Adipocyte (in vitro differentiated cells): ENCODE measurements around the gene IL1R2.

ENCODE experiments used
- DNase-seq: peaks from one replicate; pipeline ENCODE4 v3.0.0-alpha.2; 2015; ENCODE audit warnings: low read depth
- H3K27me3 ChIP-seq: replicated peaks from 2 replicates; pipeline ENCODE4 v1.7.0; 2013; ENCODE audit warnings: mild to moderate bottlenecking, low read length, moderate library complexity; ENCODE audit not compliant: control insufficient read depth, insufficient read depth
- H3K36me3 ChIP-seq: 2 replicates; pipeline ENCODE4 v1.7.0; 2013; ENCODE audit warnings: low read length, mild to moderate bottlenecking, moderate library complexity; ENCODE audit not compliant: control insufficient read depth, insufficient read depth, severe bottlenecking
- H3K4me1 ChIP-seq: 2 replicates; pipeline ENCODE4 v1.7.0; 2013; ENCODE audit warnings: mild to moderate bottlenecking, low read length, moderate library complexity; ENCODE audit not compliant: control insufficient read depth, insufficient read depth
- H3K4me3 ChIP-seq: 2 replicates; pipeline ENCODE4 v1.7.0; 2013; ENCODE audit warnings: mild to moderate bottlenecking, low read length, moderate library complexity
- H3K9ac ChIP-seq: 2 replicates; pipeline ENCODE4 v1.7.0; 2013; ENCODE audit warnings: mild to moderate bottlenecking, low read length, moderate library complexity
- H3K9me3 ChIP-seq: 2 replicates; pipeline ENCODE4 v1.7.0; 2013; ENCODE audit warnings: mild to moderate bottlenecking, low read length, moderate library complexity; ENCODE audit not compliant: control insufficient read depth

Gene IL1R2

GRCh38 chr2:102010902-102011301 lies 19.1 kb downstream of the IL1R2 start:
- no peaks in the 10 kb centered on the region for H3K36me3 ChIP-seq
- H3K27me3 ChIP-seq, result no peaks in the 10 kb centered on the region
- no peak overlapping the region for H3K4me3 ChIP-seq
- no peak overlapping the region for H3K9ac ChIP-seq
- peaks cover 18% of the 10 kb centered on the region for H3K4me1 ChIP-seq
- DNase-seq, result no peak
- peaks cover 6% of the 10 kb centered on the region for H3K9me3 ChIP-seq

- H3K4me3 ChIP-seq, result no peak overlapping the region
- H3K9ac ChIP-seq, result no peak overlapping the region
- H3K9me3 ChIP-seq, result peaks cover 6% of the 10 kb centered on the region
- no peak for DNase-seq
- H3K4me1 ChIP-seq, result peaks cover 12% of the 10 kb centered on the region
- no peaks in the 10 kb centered on the region for H3K36me3 ChIP-seq
- H3K27me3 ChIP-seq, result no peaks in the 10 kb centered on the region
Measured at GRCh38 chr2:102012061-102012614, 20.4 kb downstream of the IL1R2 start.

- Histone ChIP-seq H3K9ac (no peak overlapping the region), H3K36me3 (no peaks in the 10 kb centered on the region), H3K27me3 (no peaks in the 10 kb centered on the region), H3K9me3 (peaks cover 6% of the 10 kb centered on the region), H3K4me1 (peaks cover 18% of the 10 kb centered on the region), H3K4me3 (no peak overlapping the region)
- DNase-seq, result no peak
Measured at GRCh38 chr2:102013206-102014040, 21.7 kb downstream of the IL1R2 start.

DNA sequence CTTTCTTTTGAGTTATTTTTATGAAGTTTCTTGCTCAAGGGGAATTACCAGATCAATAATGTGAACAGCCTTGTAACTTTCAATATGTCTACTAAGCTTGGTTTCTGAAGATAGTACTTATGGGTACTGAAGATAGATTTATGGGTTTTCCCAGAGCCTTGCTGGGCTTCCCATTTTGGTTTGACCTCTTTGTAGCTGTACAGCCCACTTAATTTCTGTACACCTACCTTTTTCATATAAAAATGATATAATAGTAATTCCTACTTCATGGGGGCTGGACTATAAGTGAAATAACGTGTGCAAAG lies 22.2 kb downstream of the IL1R2 start:
- Histone ChIP-seq H3K4me3 (no peak overlapping the region), H3K9me3 (peaks cover 6% of the 10 kb centered on the region), H3K4me1 (peaks cover 24% of the 10 kb centered on the region), H3K27me3 (no peaks in the 10 kb centered on the region), H3K9ac (no peak overlapping the region), H3K36me3 (no peaks in the 10 kb centered on the region)
- no peak for DNase-seq

GRCh38 chr2:102015399-102015798 lies 23.6 kb downstream of the IL1R2 start:
- H3K9me3 ChIP-seq, result peaks cover 6% of the 10 kb centered on the region
- H3K4me3 ChIP-seq, result no peak overlapping the region
- H3K9ac ChIP-seq, result no peak overlapping the region
- peaks cover 38% of the 10 kb centered on the region for H3K4me1 ChIP-seq
- H3K36me3 ChIP-seq, result no peaks in the 10 kb centered on the region
- no peaks in the 10 kb centered on the region for H3K27me3 ChIP-seq
- no peak for DNase-seq

- Histone ChIP-seq H3K27me3 (no peaks in the 10 kb centered on the region), H3K36me3 (no peaks in the 10 kb centered on the region), H3K9me3 (peaks cover 6% of the 10 kb centered on the region), H3K9ac (no peak overlapping the region), H3K4me3 (no peak overlapping the region), H3K4me1 (peaks cover 49% of the 10 kb centered on the region)
- DNase-seq, result no peak
Measured at GRCh38 chr2:102016399-102016955, 24.7 kb downstream of the IL1R2 start.

GRCh38 chr2:102018823-102019445 lies 27.2 kb downstream of the IL1R2 start:
- Histone ChIP-seq H3K9me3 (no peaks in the 10 kb centered on the region), H3K4me3 (no peak overlapping the region), H3K4me1 (peaks cover 60% of the 10 kb centered on the region), H3K9ac (peak overlapping the region; percentile 80), H3K36me3 (no peaks in the 10 kb centered on the region), H3K27me3 (no peaks in the 10 kb centered on the region)
- no peak for DNase-seq

GRCh38 chr2:102020596-102021170 lies 28.9 kb downstream of the IL1R2 start:
- H3K9ac ChIP-seq, result peak overlapping the region; percentile 80
- DNase-seq, result peak; percentile 90
- H3K9me3 ChIP-seq, result no peaks in the 10 kb centered on the region
- no peaks in the 10 kb centered on the region for H3K27me3 ChIP-seq
- H3K4me3 ChIP-seq, result no peak overlapping the region
- H3K36me3 ChIP-seq, result no peaks in the 10 kb centered on the region
- peaks cover 74% of the 10 kb centered on the region for H3K4me1 ChIP-seq

DNA sequence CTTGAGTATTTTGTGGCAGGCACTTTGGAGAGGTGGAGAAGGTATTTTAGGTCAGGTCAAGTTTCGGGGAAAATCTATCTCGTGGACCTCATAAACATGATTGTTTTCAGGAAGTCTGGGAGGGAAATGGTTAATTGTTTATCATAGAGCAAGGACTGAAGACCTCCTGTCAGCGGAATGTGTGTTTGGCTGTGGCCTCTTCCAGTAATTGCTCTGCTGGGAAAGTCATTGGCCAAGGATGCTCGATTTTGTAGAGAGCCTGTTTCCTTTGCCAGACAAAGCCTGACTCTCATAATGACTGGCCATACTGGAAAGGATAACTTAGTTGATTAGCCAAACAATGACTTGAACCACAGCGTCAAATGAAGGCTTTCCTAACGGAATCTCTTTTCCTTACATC lies 30.0 kb downstream of the IL1R2 start:
- Histone ChIP-seq H3K36me3 (no peaks in the 10 kb centered on the region), H3K27me3 (no peaks in the 10 kb centered on the region), H3K4me1 (peaks cover 85% of the 10 kb centered on the region), H3K4me3 (peak overlapping the region; percentile 68), H3K9me3 (no peaks in the 10 kb centered on the region), H3K9ac (peak overlapping the region; percentile 80)
- DNase-seq, result no peak

GRCh38 chr2:102022884-102023539 lies 31.3 kb downstream of the IL1R2 start:
- peaks cover 95% of the 10 kb centered on the region for H3K4me1 ChIP-seq
- DNase-seq, result no peak
- no peaks in the 10 kb centered on the region for H3K36me3 ChIP-seq
- peak overlapping the region; percentile 80 for H3K9ac ChIP-seq
- no peaks in the 10 kb centered on the region for H3K9me3 ChIP-seq
- no peaks in the 10 kb centered on the region for H3K27me3 ChIP-seq
- H3K4me3 ChIP-seq, result no peak overlapping the region

DNA sequence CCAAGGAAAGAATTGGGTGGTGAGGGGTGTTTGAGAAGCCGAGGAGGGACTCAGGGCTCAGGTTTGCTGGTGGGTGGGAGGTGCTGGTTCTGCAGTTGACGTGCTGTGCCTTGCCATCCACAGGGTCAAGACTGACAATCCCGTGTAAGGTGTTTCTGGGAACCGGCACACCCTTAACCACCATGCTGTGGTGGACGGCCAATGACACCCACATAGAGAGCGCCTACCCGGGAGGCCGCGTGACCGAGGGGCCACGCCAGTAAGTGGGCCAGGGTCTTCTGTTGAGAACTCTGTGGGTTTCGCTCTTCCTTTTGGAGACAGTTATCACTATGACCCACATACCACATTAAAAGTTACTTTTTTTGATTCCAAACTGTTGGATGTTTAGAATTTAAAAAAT lies 32.6 kb downstream of the IL1R2 start:
- Histone ChIP-seq H3K4me3 (no peak overlapping the region), H3K9me3 (no peaks in the 10 kb centered on the region), H3K36me3 (no peaks in the 10 kb centered on the region), H3K27me3 (no peaks in the 10 kb centered on the region), H3K4me1 (peaks cover 94% of the 10 kb centered on the region), H3K9ac (peak overlapping the region; percentile 81)
- DNase-seq, result no peak
